Stomach (tissue), 4 donors: Measurements from ENCODE around the gene DHRSX.
"Not testable (repeated sequence)": the region's sequence is repeated elsewhere in the genome, so short reads cannot be mapped to it uniquely, and the experiment has no call there.

Experiments
- POLR2AphosphoS5 ChIP-seq, 3 donors: sonication (generic); formaldehyde crosslinking; IDR thresholded peaks; one replicate each; pipeline ENCODE4 v1.6.1; 2016; ENCODE audit warnings: antibody characterized with exemption in 3 of 3
- TF ChIP-seq, protein P1 (sequence below), 7 experiments: fragments of 450-650 bp in 4 of 7; fragments of 200-600 bp in 3 of 7; sonication (generic) in 3 of 7; IDR thresholded peaks; one replicate each; pipeline ENCODE4 v1.5.1; 2016 to 2019; ENCODE audit warnings: antibody characterized with exemption in 7 of 7, control low read depth in 2 of 7, mild to moderate bottlenecking in 1 of 7

DNA sequence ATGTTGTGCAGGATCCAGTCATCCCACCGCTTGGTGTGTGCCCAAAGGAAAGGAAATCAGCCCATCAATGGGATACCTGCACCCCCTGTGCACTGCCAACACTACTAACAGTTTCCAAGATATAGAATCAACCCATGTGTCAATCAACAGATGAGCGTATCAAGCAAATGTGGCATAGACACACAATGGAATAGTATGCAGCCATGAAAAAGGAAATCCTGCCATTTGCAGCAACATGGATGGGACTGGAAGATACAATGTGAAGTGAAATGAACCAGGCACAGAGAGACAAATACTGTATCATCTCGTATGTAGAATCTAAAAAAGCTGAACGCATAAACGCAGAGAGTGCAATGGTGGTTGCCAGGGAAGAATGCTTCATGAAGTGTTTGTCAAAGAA is 20.8 kb downstream of the DHRSX start:
- TF ChIP-seq POLR2AphosphoS5 (IDR thresholded peaks at IDR 0.05) = not testable (repeated sequence)
- TF ChIP-seq, protein P1, sequence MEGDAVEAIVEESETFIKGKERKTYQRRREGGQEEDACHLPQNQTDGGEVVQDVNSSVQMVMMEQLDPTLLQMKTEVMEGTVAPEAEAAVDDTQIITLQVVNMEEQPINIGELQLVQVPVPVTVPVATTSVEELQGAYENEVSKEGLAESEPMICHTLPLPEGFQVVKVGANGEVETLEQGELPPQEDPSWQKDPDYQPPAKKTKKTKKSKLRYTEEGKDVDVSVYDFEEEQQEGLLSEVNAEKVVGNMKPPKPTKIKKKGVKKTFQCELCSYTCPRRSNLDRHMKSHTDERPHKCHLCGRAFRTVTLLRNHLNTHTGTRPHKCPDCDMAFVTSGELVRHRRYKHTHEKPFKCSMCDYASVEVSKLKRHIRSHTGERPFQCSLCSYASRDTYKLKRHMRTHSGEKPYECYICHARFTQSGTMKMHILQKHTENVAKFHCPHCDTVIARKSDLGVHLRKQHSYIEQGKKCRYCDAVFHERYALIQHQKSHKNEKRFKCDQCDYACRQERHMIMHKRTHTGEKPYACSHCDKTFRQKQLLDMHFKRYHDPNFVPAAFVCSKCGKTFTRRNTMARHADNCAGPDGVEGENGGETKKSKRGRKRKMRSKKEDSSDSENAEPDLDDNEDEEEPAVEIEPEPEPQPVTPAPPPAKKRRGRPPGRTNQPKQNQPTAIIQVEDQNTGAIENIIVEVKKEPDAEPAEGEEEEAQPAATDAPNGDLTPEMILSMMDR (IDR thresholded peaks at IDR 0.05) = not testable (repeated sequence)
